Thoracic aorta (tissue), 2 donors: ENCODE data around the gene PSMD2. TPM values are rescaled to one million over a fixed set of nuclear protein-coding genes. Genes with fewer than 3 reads are reported as not detected.

Experiments
- ATAC-seq: fragments of 150-250 bp; one replicate; pipeline ENCODE4 v1.8.0; 2017; ENCODE audit warnings: low read depth; ENCODE audit not compliant: insufficient number of reproducible peaks, low FRiP score
- DNase-seq: peaks from one replicate; pipeline ENCODE4 v3.0.0-alpha.2; 2020; ENCODE audit warnings: low spot score
- H3K27ac ChIP-seq, 2 donors: fragments of 200-600 bp; sonication (generic); 1 replicate in 1 of 2; 2 replicates in 1 of 2; pipeline ENCODE4 v1.5.1; 2016; ENCODE audit warnings: mild to moderate bottlenecking in 2 of 2, moderate library complexity in 2 of 2
- H3K27me3 ChIP-seq: fragments of 200-600 bp; sonication (generic); replicated peaks from 2 replicates; pipeline ENCODE4 v1.6.0; 2016; ENCODE audit warnings: mild to moderate bottlenecking; ENCODE audit not compliant: insufficient read depth
- H3K36me3 ChIP-seq: fragments of 200-600 bp; sonication (generic); one replicate; pipeline ENCODE4 v1.5.1; 2016
- H3K4me1 ChIP-seq, 2 donors: fragments of 200-600 bp; sonication (generic); 1 replicate in 1 of 2; 2 replicates in 1 of 2; pipeline versions ENCODE4 v1.5.1 to v1.6.0; 2016; ENCODE audit warnings: low read depth in 2 of 2, mild to moderate bottlenecking in 1 of 2; ENCODE audit not compliant: control insufficient read depth in 1 of 2
- H3K4me3 ChIP-seq: fragments of 200-600 bp; sonication (generic); 2 replicates; pipeline ENCODE4 v1.5.1; 2016; ENCODE audit warnings: mild to moderate bottlenecking
- H3K9me3 ChIP-seq: fragments of 200-600 bp; sonication (generic); 2 replicates; pipeline ENCODE4 v1.5.1; 2016
- CTCF ChIP-seq: fragments of 200-600 bp; sonication (generic); IDR thresholded peaks from one replicate; pipeline ENCODE4 v1.5.1; 2019; ENCODE audit warnings: antibody characterized with exemption
- total RNA-seq, 2 donors: library from RNA; depleted of rRNA; stranded (reverse); fragments of >200 nt; gene quantifications; one replicate each; pipeline versions ENCODE4 v1.1.0 to v1.2.3, GENCODE V29; 2016

PSMD2 gene
- total RNA-seq, 2 donors from 2014 or later = 160 to 213 TPM

GRCh38 chr3:184305577-184305976 is 6.5 kb downstream of the PSMD2 start:
- Histone ChIP-seq H3K27me3 (no peaks in the 10 kb centered on the region), H3K9me3 (no peaks in the 10 kb centered on the region), H3K4me1 (peaks cover 3 to 6% of the 10 kb centered on the region in 2 donors), H3K36me3 (peaks cover 64% of the 10 kb centered on the region), H3K27ac (no peak overlapping the region), H3K4me3 (no peak overlapping the region)
- TF ChIP-seq CTCF = no peak
- ATAC-seq (no peak), DNase-seq (no peak)

- Histone ChIP-seq H3K36me3 (peaks cover 60% of the 10 kb centered on the region), H3K4me1 (no peaks in the 10 kb centered on the region), H3K4me3 (no peak overlapping the region), H3K9me3 (no peaks in the 10 kb centered on the region), H3K27me3 (no peaks in the 10 kb centered on the region), H3K27ac (no peak overlapping the region)
- TF ChIP-seq CTCF = no peak
- ATAC-seq (no peak), DNase-seq (no peak)
Measured at GRCh38 chr3:184306341-184306972, 7.4 kb downstream of the PSMD2 start.

GRCh38 chr3:184307915-184308314 is 8.9 kb downstream of the PSMD2 start:
- Histone ChIP-seq H3K9me3 (no peaks in the 10 kb centered on the region), H3K36me3 (peaks cover 46% of the 10 kb centered on the region), H3K27ac (no peak overlapping the region), H3K27me3 (no peaks in the 10 kb centered on the region), H3K4me1 (no peaks in the 10 kb centered on the region), H3K4me3 (no peak overlapping the region)
- DNase-seq (no peak), ATAC-seq (no peak)
- TF ChIP-seq CTCF = no peak

GRCh38 chr3:184308744-184309143 is 9.7 kb downstream of the PSMD2 start:
- H3K9me3 ChIP-seq = no peaks in the 10 kb centered on the region
- H3K36me3 ChIP-seq = peaks cover 38% of the 10 kb centered on the region
- H3K4me1 ChIP-seq = peaks cover 0 to under 1% of the 10 kb centered on the region in 2 donors
- no peak for TF ChIP-seq CTCF
- no peak overlapping the region for H3K27ac ChIP-seq
- DNase-seq (no peak), ATAC-seq (no peak)
- H3K27me3 ChIP-seq = no peaks in the 10 kb centered on the region
- H3K4me3 ChIP-seq = no peak overlapping the region

GRCh38 chr3:184311633-184312032 is 12.6 kb downstream of the PSMD2 start:
- Histone ChIP-seq H3K27ac (no peak overlapping the region), H3K36me3 (peaks cover 18% of the 10 kb centered on the region), H3K4me1 (peaks cover 11 to 14% of the 10 kb centered on the region in 2 donors), H3K4me3 (no peak overlapping the region), H3K9me3 (no peaks in the 10 kb centered on the region), H3K27me3 (no peaks in the 10 kb centered on the region)
- TF ChIP-seq CTCF = no peak
- ATAC-seq (no peak), DNase-seq (no peak)
